DMS79 treated with DMSO at 0.1 percent for 48 hours (cell line): ENCODE results near the gene SCGN.
"Not testable (repeated sequence)": the region's sequence is repeated elsewhere in the genome, so short reads cannot be mapped to it uniquely, and the experiment has no call there.

Experiments used
- DNase-seq: peaks from one replicate; lab custom pipeline; 2025; lab: John Stamatoyannopoulos, UW

Gene SCGN

GRCh38 chr6:25730907-25731306, 78.9 kb downstream of the SCGN start:
- DNase-seq = no peak

- DNase-seq = no peak
Measured at GRCh38 chr6:25731721-25732120, 79.7 kb downstream of the SCGN start.

DNA sequence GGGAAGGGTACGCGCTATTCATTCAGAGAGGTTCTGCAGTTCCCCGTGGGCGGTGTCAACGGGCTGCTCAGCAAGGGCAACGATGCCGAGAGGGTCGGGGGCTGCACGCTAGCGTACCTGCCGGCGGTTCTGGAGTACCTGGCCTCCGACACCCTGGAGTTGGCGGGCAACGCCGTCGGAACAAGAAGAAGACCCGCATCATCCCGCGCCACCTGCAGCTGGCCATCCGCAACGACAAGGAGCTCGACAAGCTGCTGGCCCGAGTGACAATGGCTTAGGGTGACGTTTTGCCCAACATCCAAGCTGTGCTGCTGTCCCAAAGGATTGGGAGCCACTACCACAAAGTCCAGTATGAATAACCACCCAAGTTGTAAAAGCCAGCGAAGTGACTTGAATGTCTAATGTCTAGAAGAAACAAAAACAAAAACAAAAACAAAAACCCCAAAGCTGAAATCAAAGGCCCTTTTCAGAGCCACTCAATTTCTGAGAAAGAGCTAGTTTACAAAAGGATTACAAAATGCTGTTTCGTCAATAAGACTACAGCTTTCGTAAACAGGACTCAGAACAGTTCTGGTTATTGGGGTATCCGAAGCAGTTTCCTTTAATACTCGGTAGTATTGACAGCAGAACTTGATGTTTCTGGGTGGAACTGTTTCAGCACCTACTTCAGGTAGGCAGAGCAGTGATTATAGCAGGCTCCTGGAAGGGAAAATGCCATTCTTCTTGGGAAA, 80.6 kb downstream of the SCGN start:
- DNase-seq = no peak

DNA sequence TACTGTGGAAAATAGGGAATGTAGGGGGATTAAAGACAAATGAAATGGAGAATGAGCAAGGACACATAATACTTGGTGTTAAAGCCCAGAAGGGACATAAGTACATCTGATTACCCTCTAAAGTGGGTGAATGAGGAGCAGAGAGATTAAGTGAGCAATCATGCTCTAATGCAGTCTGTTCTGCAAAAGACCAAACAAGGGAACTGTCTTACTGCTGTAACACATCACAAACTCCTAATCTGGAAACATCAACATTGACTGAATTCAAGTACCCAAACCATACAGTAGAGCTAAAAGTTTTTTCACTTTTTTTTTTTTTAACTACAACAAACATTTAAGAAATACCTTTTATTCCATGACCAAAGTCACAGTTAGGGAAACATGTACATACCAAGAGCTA, 83.2 kb downstream of the SCGN start:
- no peak for DNase-seq

DNA sequence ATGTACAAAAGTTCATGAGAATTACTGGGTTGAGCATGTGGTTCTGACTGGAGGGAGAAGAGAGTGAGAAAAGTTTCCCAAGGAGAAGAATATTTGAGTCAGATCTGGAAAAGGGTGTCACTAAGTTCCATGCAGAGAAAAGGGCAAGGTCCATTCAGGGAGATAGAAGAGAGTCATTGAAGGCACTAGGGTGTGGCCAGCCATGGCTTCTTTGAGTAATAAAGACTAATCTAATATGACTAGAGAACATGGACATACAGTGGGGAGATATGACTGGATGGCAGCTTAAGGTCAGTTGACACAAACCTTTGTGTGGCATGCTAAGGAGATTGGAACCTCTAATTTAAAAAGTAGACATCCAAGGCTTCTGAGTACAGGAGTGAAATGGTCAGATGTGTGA, 91.9 kb downstream of the SCGN start:
- DNase-seq = no peak

GRCh38 chr6:25745836-25746235, 93.8 kb downstream of the SCGN start:
- no peak for DNase-seq

DNA sequence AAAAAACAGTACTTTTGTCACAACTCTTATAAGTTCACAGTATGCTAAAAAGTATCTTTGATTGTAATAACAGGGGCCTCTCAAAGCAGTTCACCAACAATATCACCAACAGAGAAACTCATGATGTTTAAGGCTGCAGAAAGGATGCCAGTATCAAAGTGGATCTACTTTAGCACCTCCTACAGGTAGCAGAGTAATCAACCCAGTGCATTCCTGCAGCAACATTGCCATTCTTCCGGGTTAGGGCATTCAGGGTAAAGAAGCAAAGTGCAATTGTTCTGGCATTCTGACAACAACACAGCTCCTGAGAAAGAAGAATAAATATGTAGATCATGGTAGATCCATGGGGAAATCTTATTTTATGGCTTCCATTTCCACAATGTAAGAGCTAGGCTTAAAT, 95.0 kb downstream of the SCGN start:
- no peak for DNase-seq

DNA sequence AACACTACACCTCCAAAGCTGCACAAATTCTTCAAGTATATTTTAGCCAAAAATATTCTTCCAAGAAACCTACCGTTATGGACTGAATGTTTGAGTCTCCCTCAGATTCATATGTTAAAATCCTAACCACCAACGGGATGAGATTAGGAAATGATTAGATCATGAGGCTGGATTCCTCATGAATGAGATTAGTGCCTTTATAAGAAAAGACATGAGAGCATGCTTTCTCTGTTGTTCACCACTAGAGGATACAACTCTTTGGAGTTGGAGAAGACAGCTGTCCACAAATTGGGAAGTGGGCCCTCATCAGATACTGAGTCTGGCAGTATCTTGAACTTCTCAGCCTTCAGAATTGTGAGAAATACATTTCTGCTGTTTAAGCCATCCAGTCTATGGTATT, 95.5 kb downstream of the SCGN start:
- no peak for DNase-seq

- DNase-seq = no peak
Measured at GRCh38 chr6:25748049-25748448, 96.0 kb downstream of the SCGN start.

- not testable (repeated sequence) for DNase-seq
Measured at GRCh38 chr6:25748601-25749517, 96.8 kb downstream of the SCGN start.

- DNase-seq = no peak
Measured at GRCh38 chr6:25749837-25750236, 97.8 kb downstream of the SCGN start.

DNA sequence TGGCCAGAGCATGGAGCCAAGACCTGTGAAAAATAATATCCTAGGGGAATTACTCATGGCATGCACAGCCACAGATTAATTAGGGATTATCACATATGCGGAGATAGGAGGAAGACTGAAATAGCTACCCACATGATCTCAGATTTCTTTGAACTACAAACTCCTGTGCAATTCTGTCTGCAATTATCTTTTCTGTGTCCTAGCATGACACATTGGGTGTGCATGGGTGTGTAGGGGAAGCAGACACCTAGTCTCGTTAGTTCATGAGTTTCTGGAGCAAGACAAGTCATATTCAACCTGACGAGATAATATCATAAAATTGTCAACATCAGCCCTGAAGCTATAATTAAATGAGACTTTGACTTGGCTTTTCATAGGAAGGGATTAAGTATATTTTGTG, 98.9 kb downstream of the SCGN start:
- no peak for DNase-seq
